ENCODE measurements around the gene CDH4. TPM values are rescaled to one million over a fixed set of nuclear protein-coding genes. Genes with fewer than 3 reads are reported as not detected.

Gene CDH4
- total and polyA plus RNA-seq, 2 of the 13 experiments (the other 11 are each of a cell fraction or from before 2014, with no cell fraction given), result not detected

- POLR2A ChIA-PET, result no interaction called here
- H3K27me3 ChIP-seq (ENCODE audit: control insufficient read depth in 1 of 2, insufficient read depth in 2 of 2, low read length in 2 of 2), result peaks cover 10 to 39% of the 10 kb centered on the region in 2 experiments; a peak in 4 of 5 replicates
- H3K9me3 ChIP-seq (ENCODE audit: low read length), result no peaks in the 10 kb centered on the region
- TF ChIP-seq SMC3 (IDR thresholded peaks at IDR 0.05; ENCODE audit: low read length) (no peak), ARNT2 (CRISPR knock-in tag; IDR thresholded peaks at IDR 0.05; ENCODE audit: low read depth) (no peak), ZNF510 (CRISPR knock-in tag; IDR thresholded peaks at IDR 0.05; ENCODE audit: low read depth) (no peak), KDM2A (CRISPR knock-in tag; IDR thresholded peaks at IDR 0.05; ENCODE audit: borderline replicate concordance, low read depth) (no peak), ZFYVE20 (CRISPR knock-in tag; IDR thresholded peaks at IDR 0.05; ENCODE audit: borderline replicate concordance, low read depth) (no peak), ZNF432 (CRISPR knock-in tag; IDR thresholded peaks at IDR 0.05; ENCODE audit: borderline replicate concordance) (no peak), ZNF558 (CRISPR knock-in tag; IDR thresholded peaks at IDR 0.05; ENCODE audit: borderline replicate concordance) (no peak), ZFP36L1 (CRISPR knock-in tag; IDR thresholded peaks at IDR 0.05) (no peak), MNT (IDR thresholded peaks at IDR 0.05) (no peak), KLF16 (CRISPR knock-in tag; IDR thresholded peaks at IDR 0.05) (no peak), NAIF1 (CRISPR knock-in tag; IDR thresholded peaks at IDR 0.05; ENCODE audit: borderline replicate concordance) (no peak)
- ATAC-seq (no peak), FAIRE-seq (no peak), DNase-seq (ENCODE audit: low spot score) (no peak)
- H3K79me2 ChIP-seq (ENCODE audit: insufficient read depth, low read length), result no peaks in the 10 kb centered on the region
- CTCF ChIA-PET (ENCODE audit: low intra/inter-chr PET ratio, low total read pairs), result no interaction called here
- no peak overlapping the region for H2AFZ ChIP-seq (ENCODE audit: low read length)
- H3K27ac ChIP-seq (ENCODE audit: extremely low read length, insufficient read depth, low read length), result no peak overlapping the region
- no peak overlapping the region for H3K4me2 ChIP-seq (ENCODE audit: low read depth, low read length)
- BruUV-seq (replicated peaks), result no TSS peak
- H3K36me3 ChIP-seq (replicated peaks in 1 of 2; ENCODE audit: control insufficient read depth in 1 of 2, insufficient read depth in 2 of 2, low read length in 2 of 2), result no peaks in the 10 kb centered on the region
- H3K4me1 ChIP-seq (ENCODE audit: insufficient read depth, low read length), result no peaks in the 10 kb centered on the region
- H4K20me1 ChIP-seq (ENCODE audit: insufficient read depth, low read length), result no peaks in the 10 kb centered on the region
- intact Hi-C loops (cut with micrococcal nuclease; ENCODE audit: unreplicated experiment) (no loop called here), in situ Hi-C loops (cut with HindIII; ENCODE audit: extremely low pct_ligation_motif_present, low pct_unique_long_range_greater_than_20kb) (no loop called here)
- H3K4me3 ChIP-seq (replicated peaks in 1 of 3; ENCODE audit: insufficient read depth in 1 of 3, low read depth in 2 of 3, low read length in 3 of 3), result no peak overlapping the region
- WGBS (ENCODE audit: low lambda C conversion rate), result 20% methylated on average over 5 of the region's 5 CpGs
- no peak overlapping the region for H3K9ac ChIP-seq (ENCODE audit: insufficient read depth, low read depth, low read length)
Observed at GRCh38 chr20:61341605-61342004, 89.5 kb downstream of the CDH4 start.

All from HepG2 (cell line).